ENCODE results near the gene AFAP1L2.

Gene AFAP1L2

DNA sequence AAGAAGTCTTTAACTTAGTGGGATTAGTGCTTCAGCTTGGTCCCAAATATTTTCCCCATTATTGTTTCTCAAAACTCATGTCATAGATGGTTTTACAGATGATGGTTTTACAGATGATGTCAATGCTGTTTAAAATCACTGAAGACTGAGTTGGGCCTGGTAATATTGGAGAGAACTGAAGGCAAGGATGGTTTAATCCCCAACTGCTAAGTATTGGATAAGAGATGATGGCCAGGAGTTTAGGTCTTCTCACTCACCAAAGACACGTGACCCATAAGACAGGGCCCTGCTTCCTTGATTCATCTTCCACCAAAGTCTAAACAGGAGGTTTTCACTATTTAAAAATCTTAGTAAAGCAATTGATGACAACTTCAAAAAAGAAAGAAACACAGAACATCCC lies 108.9 kb downstream of the AFAP1L2 start:
- DNase-seq (ENCODE audit: extremely low read depth in 1 of 2, low read depth in 1 of 2), result no peak

DNA sequence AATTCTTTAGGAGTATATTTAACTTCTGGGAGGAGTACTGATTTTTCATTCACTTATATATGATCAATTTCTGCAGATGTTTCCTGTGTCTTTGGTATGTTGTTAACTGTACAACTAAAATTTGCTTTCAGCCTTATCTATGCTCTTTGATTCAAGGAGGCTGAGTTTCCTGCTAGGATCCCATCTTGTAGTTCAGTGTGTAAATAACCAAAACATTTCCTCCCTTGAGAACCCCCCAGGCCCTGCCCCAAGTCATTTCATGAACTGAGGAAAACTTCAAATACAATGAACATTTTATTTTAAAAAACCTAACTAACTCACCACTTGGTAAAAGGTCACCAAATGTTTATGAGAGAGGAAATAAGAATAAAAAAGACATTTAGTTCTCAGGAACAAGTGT lies 109.8 kb downstream of the AFAP1L2 start:
- no peak for DNase-seq (ENCODE audit: extremely low read depth in 1 of 2, low read depth in 1 of 2)

DNA sequence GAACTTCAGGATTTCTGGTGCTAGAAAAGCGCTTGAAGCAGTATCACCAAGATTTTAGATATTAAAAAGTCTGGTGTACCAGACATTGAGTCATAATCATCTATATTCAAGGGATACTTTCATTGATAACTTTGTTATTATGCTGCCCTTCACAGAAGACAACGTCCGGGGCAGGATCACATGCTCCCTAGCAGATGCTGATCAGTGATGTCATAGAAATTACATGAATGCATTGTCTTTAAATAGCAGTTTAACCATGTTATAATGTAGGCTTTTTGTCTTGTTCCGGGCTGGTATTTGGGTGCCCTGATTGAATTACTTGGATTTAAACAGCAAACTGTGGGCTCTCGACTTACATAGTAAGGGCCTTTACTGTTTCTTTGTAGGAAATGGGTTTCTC lies 111.2 kb downstream of the AFAP1L2 start:
- no peak for DNase-seq (ENCODE audit: extremely low read depth in 1 of 2, low read depth in 1 of 2)

DNA sequence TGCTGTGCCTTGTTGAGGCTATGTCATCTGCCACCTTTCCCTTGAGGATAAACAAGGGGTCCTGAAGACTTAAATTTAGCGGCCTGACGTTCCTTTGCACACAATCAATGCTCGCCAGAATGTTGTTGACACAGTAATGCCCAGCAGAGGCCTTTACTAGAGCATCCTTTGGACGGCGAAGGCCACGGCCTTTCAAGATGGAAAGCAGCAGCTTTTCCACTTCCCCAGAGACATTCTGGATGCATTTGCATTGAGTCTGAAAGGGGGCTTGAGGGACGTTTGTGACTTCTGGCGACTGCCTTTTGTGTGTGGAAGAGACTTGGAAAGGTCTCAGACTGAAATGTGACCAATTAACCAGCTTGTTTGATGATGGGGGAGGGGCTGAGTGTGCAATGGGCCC lies 112.8 kb downstream of the AFAP1L2 start:
- no peak for DNase-seq (ENCODE audit: extremely low read depth in 1 of 2, low read depth in 1 of 2)

DNA sequence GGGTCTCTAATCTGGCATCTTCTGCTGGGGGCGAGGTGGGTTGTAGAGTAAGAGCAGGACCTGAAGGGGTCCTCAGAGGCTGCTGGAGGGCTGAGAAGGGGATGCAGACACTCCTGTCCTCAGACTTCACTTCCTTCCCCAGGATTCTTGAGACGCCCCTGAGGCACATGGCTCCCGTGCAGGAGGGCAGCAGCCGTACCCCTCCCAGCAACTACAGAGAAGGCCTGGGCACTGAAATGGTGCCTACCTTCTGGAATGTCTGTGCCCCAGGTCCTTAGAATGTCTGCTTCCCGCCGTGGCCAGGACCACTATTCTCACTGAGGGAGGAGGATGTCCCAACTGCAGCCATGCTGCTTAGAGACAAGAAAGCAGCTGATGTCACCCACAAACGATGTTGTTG lies 113.2 kb downstream of the AFAP1L2 start:
- no peak for DNase-seq (ENCODE audit: extremely low read depth in 1 of 2, low read depth in 1 of 2)

DNA sequence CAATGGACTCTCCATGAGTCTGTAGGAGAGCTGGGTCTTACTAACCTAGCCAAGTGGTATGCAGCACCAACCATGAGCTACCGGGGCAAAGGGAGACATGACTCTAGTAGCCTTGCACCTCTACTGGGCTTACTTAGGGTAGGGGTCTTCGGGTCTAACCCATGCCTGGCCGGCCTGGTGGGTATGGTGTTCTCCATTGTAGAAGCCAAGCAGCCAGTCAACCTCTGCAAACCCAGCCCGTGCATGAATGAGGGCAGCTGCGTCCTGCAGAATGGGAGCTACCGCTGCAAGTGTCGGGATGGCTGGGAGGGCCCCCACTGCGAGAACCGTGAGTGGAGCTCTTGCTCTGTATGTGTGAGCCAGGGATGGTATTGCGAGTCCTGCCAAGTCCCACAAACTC lies 114.3 kb downstream of the AFAP1L2 start:
- no peak for DNase-seq (ENCODE audit: extremely low read depth in 1 of 2, low read depth in 1 of 2)

DNA sequence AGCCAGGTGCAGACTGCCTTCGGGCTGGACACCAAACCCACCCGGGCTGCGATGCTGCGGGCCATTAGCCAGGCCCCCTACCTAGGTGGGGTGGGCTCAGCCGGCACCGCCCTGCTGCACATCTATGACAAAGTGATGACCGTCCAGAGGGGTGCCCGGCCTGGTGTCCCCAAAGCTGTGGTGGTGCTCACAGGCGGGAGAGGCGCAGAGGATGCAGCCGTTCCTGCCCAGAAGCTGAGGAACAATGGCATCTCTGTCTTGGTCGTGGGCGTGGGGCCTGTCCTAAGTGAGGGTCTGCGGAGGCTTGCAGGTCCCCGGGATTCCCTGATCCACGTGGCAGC lies 115.2 kb downstream of the AFAP1L2 start:
- no peak for DNase-seq (ENCODE audit: extremely low read depth in 1 of 2, low read depth in 1 of 2)

DNA sequence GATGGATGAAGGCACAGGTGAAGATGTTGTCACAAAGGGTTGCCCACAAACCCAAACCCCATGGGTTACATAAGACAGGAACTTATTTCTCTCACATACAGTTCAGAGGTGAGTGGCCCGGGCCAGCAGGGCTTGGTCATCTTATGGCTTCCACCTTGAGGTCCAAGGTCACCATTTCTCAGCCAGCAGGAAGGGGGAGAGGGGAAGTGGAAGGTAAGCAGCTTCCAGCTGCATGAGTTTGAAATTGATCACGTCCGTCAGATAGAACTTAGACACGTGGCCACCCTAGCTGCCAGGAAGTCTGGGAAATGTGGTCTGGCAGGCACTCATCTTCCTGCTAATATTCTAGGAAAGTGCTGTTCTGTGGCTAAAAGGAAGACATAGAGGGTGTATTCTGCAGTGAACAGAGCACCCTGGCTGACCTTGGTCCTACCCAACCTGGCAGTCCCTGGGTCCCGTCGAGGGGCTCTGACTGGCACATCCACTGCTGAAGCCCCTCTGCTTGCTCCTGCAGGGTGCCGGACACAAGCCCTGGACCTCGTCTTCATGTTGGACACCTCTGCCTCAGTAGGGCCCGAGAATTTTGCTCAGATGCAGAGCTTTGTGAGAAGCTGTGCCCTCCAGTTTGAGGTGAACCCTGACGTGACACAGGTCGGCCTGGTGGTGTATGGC lies 115.7 kb downstream of the AFAP1L2 start:
- DNase-seq (ENCODE audit: extremely low read depth in 1 of 2, low read depth in 1 of 2), result no peak

DNA sequence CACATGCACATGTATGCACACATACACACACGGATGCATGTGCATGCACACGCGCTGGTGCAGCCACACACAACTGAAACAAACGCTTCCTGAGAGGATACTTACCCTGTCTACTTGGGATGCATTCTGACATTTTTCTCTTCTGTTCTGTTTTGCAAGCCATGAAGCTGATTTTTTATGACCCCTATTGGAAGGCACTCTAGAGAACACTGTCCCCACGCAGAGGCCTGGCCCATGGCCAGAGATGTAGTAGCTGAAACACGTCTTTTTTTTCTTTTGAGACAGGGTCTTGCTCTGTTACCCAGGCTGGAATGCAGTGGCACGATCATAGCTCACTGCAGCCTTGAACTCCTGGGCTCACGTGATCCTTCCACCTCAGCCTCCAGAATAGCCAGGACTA lies 117.4 kb downstream of the AFAP1L2 start:
- DNase-seq (ENCODE audit: extremely low read depth in 1 of 2, low read depth in 1 of 2), result no peak

DNA sequence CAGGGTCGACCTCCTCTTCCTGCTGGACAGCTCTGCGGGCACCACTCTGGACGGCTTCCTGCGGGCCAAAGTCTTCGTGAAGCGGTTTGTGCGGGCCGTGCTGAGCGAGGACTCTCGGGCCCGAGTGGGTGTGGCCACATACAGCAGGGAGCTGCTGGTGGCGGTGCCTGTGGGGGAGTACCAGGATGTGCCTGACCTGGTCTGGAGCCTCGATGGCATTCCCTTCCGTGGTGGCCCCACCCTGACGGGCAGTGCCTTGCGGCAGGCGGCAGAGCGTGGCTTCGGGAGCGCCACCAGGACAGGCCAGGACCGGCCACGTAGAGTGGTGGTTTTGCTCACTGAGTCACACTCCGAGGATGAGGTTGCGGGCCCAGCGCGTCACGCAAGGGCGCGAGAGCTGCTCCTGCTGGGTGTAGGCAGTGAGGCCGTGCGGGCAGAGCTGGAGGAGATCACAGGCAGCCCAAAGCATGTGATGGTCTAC lies 118.3 kb downstream of the AFAP1L2 start:
- no peak for DNase-seq (ENCODE audit: extremely low read depth in 1 of 2, low read depth in 1 of 2)

DNA sequence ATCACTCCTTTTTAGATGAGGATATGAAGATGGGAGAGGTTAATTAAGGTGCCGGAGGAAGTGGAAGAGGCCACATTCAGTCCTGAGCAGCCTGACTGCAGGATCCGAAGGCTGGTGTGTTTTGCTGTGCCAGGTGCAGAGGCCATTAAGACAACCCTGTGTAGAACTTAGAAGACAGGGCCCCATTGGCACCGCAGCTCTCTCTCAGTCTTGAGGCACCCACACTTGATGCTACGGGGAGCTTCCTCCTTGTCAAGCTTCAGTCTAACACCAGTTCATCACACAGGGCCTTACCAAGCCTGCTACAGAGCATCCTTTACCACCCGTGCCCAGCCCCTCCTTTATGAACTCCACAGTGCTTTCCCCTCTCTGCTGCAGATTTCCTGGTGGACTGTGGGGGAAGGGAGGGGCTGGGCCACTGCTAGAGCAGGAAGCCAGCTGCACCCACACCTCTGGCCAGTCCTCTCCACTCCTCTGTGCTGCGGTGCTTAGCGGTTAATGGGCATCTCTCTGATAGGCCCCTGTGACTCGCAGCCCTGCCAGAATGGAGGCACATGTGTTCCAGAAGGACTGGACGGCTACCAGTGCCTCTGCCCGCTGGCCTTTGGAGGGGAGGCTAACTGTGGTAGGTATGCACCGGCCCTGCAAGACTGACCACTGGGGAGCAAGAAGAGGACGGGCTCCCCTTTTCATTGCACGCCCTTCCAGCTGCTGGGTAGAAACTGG lies 119.8 kb downstream of the AFAP1L2 start:
- DNase-seq (ENCODE audit: extremely low read depth in 1 of 2, low read depth in 1 of 2), result no peak

DNA sequence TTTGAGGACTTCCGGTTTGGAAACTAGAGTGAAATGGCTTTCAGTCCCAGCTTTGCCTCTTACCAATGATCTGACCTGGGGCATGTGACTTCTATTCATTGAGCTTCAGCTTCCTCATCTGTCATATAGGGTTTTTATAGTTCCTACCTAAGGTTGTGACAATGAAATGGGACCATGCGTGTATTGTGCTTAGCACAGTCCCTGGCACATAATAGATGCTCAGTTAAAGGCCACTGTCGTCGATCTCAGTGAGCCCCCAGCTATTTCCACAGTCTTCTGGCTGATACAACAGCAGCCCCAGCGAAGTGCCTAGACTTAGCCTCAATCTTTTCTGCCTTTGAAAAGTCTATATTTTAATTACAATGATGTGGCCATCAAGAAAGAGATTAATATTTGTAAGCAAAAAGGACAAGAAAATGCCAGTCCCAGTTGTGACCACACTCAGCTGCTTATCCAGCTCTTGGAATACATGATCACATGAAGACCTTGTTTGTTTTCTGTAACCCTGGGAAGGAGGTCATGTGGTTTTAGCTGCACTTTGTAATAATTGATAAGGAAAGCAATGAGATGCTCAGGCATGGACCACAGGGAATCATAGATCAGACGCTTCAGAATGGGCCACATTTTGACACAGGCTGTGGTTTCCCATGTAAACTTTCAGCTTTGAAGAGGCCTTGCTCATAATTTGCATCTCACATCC lies 120.6 kb downstream of the AFAP1L2 start:
- DNase-seq (ENCODE audit: extremely low read depth in 1 of 2, low read depth in 1 of 2), result no peak

DNA sequence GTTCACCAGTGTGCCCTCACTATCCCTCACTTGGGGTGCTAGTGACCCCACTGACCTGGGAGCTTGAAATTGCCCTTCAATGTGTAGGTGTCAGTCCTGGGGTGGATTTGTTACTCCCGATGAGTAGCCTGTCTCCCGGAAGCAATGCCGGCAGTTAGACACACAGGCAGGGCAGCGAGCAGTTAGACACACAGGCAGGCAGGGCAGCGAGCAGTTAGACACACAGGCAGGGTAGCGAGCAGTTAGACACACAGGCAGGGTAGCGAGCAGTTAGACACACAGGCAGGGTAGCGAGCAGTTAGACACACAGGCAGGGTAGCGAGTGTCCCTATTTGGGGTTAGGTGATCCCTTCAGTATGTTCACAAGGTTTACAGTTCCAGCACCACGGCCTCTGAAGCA lies 121.2 kb downstream of the AFAP1L2 start:
- no peak for DNase-seq (ENCODE audit: extremely low read depth in 1 of 2, low read depth in 1 of 2)

DNA sequence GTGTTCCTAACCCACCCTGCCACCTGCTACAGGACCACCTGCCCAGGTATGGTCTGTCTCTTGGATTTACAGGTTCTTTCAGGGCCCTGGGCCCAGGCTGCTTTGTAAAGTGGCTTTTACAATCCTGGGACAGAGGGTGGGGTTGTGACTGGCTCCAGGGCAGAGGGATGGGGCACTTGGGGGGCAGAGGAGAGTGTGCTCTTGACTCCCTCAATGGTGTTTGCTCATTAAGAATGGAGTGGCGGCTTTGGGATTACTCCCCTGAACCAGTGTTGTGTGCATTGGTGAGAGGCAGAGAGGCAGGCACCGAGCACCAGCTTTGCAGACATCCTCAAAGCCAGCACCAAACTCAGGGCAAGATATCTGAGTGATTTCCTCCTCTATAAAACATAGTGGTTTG lies 121.8 kb downstream of the AFAP1L2 start:
- no peak for DNase-seq (ENCODE audit: extremely low read depth in 1 of 2, low read depth in 1 of 2)

DNA sequence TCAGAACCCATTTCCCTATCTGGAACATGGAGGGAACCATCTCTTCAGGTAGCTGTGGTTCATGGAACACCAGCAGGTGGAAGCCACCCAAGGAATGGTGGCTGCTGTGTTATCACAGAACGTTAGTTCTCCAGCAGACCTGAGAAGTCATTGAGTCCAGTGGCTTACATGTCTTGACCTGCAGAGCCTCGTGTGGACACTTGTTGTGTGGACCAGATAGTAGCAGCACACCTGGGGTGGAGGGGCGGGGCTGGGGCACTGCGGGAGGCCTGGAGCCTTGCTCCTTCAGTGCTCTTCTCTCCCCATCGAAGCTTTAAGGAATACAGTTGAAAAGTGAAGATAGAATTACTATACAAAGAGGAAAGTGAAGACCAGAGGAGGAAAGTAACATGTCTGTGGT lies 122.8 kb downstream of the AFAP1L2 start:
- DNase-seq (ENCODE audit: extremely low read depth in 1 of 2, low read depth in 1 of 2), result no peak

DNA sequence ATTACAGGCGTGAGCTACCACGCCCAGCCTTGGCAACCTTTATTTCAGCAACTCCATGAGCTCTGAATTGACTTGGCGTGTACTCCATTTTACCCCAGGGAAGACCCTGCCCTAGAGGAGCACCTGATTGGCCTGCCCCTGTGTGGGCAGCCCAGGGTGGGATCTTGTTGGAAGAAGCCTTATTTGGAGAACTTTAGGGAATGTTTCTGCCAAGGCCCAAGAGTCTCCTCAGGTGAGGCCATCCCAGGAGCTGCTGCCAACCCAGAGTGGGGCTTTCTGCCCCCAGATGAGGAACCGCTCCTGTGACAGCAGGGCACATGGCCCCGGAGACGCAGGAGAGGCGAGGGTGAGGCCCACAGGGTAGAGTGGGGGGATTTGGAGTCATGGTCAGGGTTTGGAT lies 123.3 kb downstream of the AFAP1L2 start:
- no peak for DNase-seq (ENCODE audit: extremely low read depth in 1 of 2, low read depth in 1 of 2)

DNA sequence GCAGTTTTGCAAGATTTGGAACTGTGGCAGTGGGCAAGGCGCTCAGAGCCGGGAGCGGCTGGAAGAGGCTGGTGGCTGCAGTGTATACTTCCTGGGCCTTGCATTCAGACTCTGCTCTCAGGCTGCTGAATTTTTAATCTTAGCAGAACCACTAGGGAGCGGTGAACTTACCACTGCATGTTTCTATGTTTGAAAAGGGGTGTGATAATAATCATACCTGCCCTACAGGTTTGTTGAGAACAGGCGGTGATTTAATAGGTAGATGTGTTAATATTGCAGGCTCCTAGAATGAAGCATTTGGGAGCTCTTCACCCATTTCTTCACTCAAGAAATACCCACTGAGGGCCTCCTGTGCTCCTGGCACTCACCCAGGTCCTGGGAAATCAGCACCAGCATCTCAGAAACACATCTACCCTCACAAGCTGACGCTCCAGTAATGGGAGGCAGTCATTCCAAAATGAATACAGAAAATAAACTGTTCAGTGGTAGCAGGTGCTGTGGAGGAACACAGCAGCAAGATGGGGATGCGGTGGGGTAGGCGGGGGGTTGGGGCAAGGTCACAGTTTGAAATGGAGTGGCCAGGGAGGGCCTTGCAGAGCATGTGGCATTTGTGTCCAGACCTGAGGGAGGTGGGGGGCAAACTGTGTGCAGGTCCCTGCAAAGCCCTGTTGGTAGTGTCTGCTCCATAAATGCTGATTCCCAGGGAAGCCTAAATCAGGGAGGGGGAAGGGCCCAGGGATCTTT lies 124.2 kb downstream of the AFAP1L2 start:
- DNase-seq (ENCODE audit: extremely low read depth in 1 of 2, low read depth in 1 of 2), result no peak

DNA sequence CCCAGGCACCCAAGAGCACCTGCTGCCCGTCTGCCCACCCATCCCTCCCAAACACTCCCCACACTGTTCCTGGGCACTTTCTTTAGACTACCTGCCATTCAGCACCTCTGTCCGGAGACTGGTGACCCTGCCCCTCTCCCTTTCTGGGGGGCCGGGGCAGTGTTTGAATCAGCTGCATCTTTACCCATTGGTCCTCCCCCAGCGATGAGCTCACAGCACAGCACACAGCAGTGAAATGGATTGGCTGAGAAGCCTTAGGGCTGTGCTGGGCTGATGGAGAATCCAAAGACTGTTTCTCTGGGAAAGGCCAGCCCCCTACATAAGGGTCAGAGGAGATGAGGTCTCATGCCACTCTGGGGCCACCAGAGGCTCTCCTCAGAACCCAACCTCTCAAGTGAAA lies 125.0 kb downstream of the AFAP1L2 start:
- no peak for DNase-seq (ENCODE audit: extremely low read depth in 1 of 2, low read depth in 1 of 2)

DNA sequence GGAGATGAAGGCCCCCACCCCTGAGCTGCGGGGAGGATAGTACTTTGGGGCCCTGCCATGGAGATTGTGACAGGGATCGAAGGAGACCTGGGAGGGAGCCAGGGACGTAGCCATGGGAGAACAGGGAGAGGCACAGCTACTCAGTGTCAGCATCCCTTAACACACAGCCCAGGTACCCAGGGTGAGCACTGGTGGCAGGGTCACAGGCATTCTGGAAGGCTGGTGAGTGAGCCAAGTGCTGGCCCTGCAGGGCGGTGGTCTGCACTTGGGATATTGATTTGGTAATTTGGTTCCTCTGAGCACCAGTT lies 125.5 kb downstream of the AFAP1L2 start:
- no peak for DNase-seq (ENCODE audit: extremely low read depth in 1 of 2, low read depth in 1 of 2)

DNA sequence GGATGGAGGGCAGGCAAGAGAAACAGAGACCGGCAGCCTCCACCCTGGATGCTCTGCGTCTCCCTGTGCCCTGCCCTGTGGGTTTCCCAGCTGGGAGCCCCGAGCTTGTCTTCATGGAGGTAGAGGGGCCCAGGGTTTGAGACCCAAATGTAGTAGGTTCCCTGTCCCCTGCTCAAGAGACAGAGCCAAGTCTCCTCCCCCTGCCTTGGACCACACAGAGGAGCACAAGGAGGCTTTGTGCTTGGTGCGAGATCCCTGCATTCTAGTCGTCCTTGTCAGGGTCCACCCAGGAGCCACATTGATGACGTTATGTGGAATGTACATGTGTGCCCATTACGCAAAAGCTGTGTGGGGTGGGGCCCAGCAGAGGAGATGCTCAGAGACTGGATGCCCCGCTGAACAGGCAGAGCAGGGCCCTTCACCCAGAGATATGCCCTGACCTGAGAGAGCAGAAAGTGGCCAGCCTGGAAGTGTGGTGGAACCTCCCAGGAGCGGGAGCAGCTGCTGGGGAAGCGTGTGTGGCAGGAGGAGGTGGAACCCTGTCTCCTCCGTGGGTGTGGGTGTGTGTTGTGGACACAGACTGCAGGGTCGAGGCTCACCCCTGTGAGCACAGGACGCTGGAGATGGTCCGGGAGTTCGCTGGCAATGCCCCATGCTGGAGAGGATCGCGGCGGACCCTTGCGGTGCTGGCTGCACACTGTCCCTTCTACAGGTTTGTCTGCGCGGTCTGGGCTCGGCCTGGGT lies 126.0 kb downstream of the AFAP1L2 start:
- no peak for DNase-seq (ENCODE audit: extremely low read depth in 1 of 2, low read depth in 1 of 2)

DNA sequence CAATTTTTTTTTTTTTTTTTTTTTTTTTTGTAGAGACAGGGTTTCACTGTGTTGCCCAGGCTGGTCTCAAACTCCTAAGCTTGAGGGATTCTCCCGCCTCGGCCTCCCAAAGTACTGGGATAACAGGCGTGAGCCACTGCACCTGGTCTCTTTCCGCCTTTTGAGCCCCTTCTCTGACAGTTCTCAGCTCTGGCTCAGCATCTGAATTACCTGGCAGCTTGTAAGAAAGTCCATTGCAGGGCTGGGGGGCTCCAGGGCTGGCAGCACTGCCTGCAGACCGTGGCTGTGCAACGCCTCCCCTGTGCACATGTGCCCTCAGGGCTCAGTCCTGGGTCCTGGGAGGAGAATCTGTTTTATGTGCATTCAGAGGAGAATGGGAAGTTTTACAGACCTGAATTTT lies 127.6 kb downstream of the AFAP1L2 start:
- DNase-seq (ENCODE audit: extremely low read depth in 1 of 2, low read depth in 1 of 2), result no peak

Data from activated CD8-positive, alpha-beta memory T cell treated with anti-CD3 and anti-CD28 coated beads for 1 hour (primary cell).